Nephron (organoid): ENCODE data around the gene OR6C70.
A peak's percentile ranks its signal among the peaks of the same experiment; 100 is the strongest.
"Not testable (repeated sequence)": the region's sequence is repeated elsewhere in the genome, so short reads cannot be mapped to it uniquely, and the experiment has no call there.

Source experiments
- H3K27ac Mint-ChIP-seq, 3 experiments: 2 replicates each; pipeline ENCODE4 v1.8.0; 2020; ENCODE audit warnings: mixed read lengths in 3 of 3, mild to moderate bottlenecking in 2 of 3, moderate library complexity in 1 of 3
- H3K27me3 Mint-ChIP-seq: 2 replicates; pipeline ENCODE4 v1.8.0; 2021; ENCODE audit warnings: low read depth, mild to moderate bottlenecking, moderate library complexity, mixed read lengths
- H3K36me3 Mint-ChIP-seq: 2 replicates; pipeline ENCODE4 v1.8.0; 2020; ENCODE audit warnings: low read depth, mixed read lengths
- H3K4me1 Mint-ChIP-seq: 2 replicates; pipeline ENCODE4 v1.8.0; 2020; ENCODE audit warnings: mixed read lengths
- H3K4me3 Mint-ChIP-seq, 3 experiments: 2 replicates each; pipeline ENCODE4 v1.8.0; 2020; ENCODE audit warnings: mild to moderate bottlenecking in 3 of 3, mixed read lengths in 3 of 3, moderate library complexity in 2 of 3
- H3K9me3 Mint-ChIP-seq: 2 replicates; pipeline ENCODE4 v1.8.0; 2020; ENCODE audit warnings: mixed read lengths
- TF ChIP-seq, protein P1 (sequence below), 3 experiments: fragments of 200-600 bp; sonication (generic); IDR thresholded peaks; one replicate each; pipeline ENCODE4 v1.5.0; 2021; ENCODE audit warnings: antibody characterized with exemption in 3 of 3; ENCODE audit not compliant: unreplicated experiment in 3 of 3

OR6C70 gene

DNA sequence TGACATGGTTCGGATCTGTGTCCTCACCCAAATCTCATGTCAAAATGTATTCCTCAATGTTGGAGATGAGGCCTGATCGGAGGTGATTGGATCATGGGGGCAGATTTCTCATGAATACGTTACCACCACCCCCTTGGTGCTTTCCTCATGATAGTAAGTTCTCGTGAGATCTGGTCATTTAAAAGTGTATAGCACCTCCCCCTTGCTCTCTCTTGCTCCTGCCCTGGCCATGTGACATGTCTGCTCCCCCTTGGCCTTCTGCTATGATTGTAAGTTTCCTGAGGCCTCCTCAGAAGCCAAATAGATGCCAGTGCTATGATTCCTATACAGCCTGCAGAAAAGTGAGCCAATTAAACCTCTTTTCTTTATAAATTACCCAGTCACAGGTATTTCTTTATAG lies 29.3 kb upstream of the OR6C70 start:
- peaks cover 6% of the 10 kb centered on the region for H3K4me1 Mint-ChIP-seq
- H3K4me3 Mint-ChIP-seq, result no peak overlapping the region
- H3K9me3 Mint-ChIP-seq, result no peaks in the 10 kb centered on the region
- TF ChIP-seq, protein P1, sequence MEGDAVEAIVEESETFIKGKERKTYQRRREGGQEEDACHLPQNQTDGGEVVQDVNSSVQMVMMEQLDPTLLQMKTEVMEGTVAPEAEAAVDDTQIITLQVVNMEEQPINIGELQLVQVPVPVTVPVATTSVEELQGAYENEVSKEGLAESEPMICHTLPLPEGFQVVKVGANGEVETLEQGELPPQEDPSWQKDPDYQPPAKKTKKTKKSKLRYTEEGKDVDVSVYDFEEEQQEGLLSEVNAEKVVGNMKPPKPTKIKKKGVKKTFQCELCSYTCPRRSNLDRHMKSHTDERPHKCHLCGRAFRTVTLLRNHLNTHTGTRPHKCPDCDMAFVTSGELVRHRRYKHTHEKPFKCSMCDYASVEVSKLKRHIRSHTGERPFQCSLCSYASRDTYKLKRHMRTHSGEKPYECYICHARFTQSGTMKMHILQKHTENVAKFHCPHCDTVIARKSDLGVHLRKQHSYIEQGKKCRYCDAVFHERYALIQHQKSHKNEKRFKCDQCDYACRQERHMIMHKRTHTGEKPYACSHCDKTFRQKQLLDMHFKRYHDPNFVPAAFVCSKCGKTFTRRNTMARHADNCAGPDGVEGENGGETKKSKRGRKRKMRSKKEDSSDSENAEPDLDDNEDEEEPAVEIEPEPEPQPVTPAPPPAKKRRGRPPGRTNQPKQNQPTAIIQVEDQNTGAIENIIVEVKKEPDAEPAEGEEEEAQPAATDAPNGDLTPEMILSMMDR (IDR thresholded peaks at IDR 0.05; ENCODE audit: unreplicated experiment in 3 of 3), result no peak
- no peaks in the 10 kb centered on the region for H3K27me3 Mint-ChIP-seq
- no peaks in the 10 kb centered on the region for H3K36me3 Mint-ChIP-seq
- H3K27ac Mint-ChIP-seq, result peak overlapping the region; percentile 70 to 94 (median 79)

DNA sequence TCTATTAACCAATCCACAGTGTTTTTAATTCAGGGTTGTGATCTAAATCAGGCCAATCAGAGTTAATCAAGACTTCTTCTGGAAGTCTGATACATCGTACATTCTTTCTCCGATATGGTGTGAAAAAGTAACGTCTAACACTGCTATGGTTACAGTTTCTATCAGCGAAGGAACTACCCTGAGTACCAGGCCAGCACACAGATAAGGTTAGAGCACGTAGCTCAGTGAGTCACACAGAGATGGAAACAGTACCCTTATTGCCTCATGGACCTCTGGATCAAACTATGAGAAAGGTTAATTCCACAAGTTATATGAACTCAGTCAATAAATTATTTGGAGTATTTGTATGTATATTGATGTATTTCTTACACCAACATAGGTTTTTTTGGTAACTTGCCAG lies 25.6 kb upstream of the OR6C70 start:
- H3K9me3 Mint-ChIP-seq, result no peaks in the 10 kb centered on the region
- H3K27ac Mint-ChIP-seq, result no peak overlapping the region
- no peak overlapping the region for H3K4me3 Mint-ChIP-seq
- H3K27me3 Mint-ChIP-seq, result no peaks in the 10 kb centered on the region
- H3K36me3 Mint-ChIP-seq, result no peaks in the 10 kb centered on the region
- H3K4me1 Mint-ChIP-seq, result peaks cover 6% of the 10 kb centered on the region
- TF ChIP-seq, protein P1 (IDR thresholded peaks at IDR 0.05; ENCODE audit: unreplicated experiment in 3 of 3), result no peak

DNA sequence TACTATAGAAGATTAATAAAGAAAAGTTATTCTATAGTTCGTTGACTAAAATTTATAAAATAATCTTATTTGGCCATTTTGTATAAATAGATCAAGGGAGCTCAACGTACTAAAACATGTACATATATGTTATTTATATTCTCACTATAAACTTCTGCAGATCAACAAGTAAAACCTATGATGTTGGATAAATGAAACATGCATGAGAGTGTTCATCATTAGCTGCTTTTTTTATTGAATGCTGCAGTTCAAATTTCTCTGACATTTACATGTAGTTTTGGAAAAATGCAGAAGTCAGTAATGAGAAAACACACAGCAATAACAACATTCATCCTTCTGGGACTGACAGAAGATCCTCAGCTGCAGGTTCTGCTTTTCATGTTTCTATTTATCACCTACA lies 22.1 kb upstream of the OR6C70 start, which contains the start of gene OR6C68:
Gene OR6C68 (plus strand): TSS at position 301 of the 400 bp plus-strand sequence. CDS start 0 bp downstream, at position 301.
- no peaks in the 10 kb centered on the region for H3K4me1 Mint-ChIP-seq
- H3K9me3 Mint-ChIP-seq, result no peaks in the 10 kb centered on the region
- TF ChIP-seq, protein P1 (IDR thresholded peaks at IDR 0.05; ENCODE audit: unreplicated experiment in 3 of 3), result no peak
- no peaks in the 10 kb centered on the region for H3K36me3 Mint-ChIP-seq
- no peak within 1 kb of the TSS for H3K27ac Mint-ChIP-seq
- no peak within 1 kb of the TSS for H3K4me3 Mint-ChIP-seq
- no peaks in the 10 kb centered on the region for H3K27me3 Mint-ChIP-seq

DNA sequence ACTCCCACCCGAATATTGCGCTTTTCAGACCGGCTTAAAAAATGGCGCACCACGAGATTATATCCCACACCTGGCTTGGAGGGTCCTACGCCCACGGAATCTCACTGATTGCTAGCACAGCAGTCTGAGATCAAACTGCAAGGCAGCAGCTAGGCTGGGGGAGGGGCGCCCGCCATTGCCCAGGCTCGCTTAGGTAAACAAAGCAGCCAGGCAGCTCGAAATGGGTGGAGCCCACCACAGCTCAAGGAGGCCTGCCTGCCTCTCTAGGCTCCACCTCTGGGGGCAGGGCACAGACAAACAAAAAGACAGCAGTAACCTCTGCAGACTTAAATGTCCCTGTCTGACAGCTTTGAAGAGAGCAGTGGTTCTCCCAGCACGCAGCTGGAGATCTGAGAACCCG lies 14.3 kb upstream of the OR6C70 start:
- not testable (repeated sequence) for H3K27me3 Mint-ChIP-seq, H3K4me1 Mint-ChIP-seq, H3K36me3 Mint-ChIP-seq, H3K9me3 Mint-ChIP-seq, H3K27ac Mint-ChIP-seq, H3K4me3 Mint-ChIP-seq

DNA sequence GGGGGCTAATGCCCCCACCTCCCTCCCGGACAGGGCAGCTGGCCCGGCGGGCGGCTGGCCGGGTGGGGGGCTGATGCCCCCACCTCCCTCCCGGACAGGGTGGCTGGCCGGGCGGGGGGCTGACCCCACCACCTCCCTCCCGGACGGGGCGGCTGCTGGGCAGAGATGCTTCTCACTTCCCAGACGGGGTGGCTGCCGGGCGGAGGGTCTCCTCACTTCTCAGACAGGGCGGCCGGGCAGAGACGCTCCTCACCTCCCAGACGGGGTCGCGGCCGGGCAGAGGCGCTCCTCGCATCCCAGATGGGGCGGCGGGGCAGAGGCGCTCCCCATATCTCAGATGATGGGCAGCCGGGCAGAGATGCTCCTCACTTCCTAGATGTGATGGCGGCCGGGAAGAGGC lies 9.2 kb upstream of the OR6C70 start:
- not testable (repeated sequence) for H3K4me3 Mint-ChIP-seq, H3K9me3 Mint-ChIP-seq, H3K4me1 Mint-ChIP-seq, H3K36me3 Mint-ChIP-seq, H3K27me3 Mint-ChIP-seq, H3K27ac Mint-ChIP-seq

DNA sequence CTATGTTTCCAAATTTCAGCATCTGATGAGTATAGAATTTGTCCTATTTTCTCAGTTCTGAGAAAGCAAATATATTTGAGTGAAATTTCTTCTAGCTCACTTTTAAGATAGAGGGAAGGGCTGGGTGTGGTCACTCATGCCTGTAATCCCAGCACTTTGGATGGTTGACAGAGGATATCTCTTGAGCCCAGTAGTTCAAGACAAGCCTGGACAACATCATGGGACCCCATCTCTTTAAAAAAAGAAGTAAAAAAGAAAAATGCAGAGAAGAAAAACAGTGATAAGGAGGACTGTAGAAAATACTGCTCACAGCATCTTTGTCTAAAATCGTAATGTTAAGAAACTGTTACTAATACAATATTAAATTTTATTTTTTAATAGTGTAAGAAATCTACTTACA lies 2.3 kb upstream of the OR6C70 start:
- Mint-ChIP-seq H3K4me1 (no peaks in the 10 kb centered on the region), H3K4me3 (no peak overlapping the region), H3K36me3 (no peaks in the 10 kb centered on the region), H3K27ac (no peak overlapping the region), H3K9me3 (no peaks in the 10 kb centered on the region), H3K27me3 (no peaks in the 10 kb centered on the region)
- TF ChIP-seq, protein P1 (IDR thresholded peaks at IDR 0.05; ENCODE audit: unreplicated experiment in 3 of 3), result no peak

DNA sequence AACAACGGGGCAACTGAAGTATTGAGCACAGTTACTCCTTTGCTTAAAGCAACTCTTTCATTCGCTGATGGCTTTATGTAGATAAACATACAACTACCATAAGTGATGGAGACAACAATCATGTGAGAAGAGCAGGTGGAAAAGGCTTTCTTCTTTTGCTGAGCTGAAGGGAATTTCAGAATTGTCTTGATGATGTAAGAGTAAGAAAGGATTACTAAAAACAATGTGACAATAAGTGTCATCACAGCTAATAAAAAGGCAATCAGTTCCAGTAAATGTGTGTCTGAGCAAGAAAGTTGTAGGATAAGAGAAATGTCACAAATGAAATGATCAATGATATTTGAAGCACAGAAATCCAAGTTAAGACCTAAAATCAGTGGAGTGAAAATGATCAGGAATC lies 647 bp downstream of the OR6C70 start:
- H3K36me3 Mint-ChIP-seq, result no peaks in the 10 kb centered on the region
- no peaks in the 10 kb centered on the region for H3K4me1 Mint-ChIP-seq
- H3K4me3 Mint-ChIP-seq, result no peak overlapping the region
- H3K9me3 Mint-ChIP-seq, result no peaks in the 10 kb centered on the region
- H3K27me3 Mint-ChIP-seq, result no peaks in the 10 kb centered on the region
- TF ChIP-seq, protein P1 (IDR thresholded peaks at IDR 0.05; ENCODE audit: unreplicated experiment in 3 of 3), result no peak
- no peak overlapping the region for H3K27ac Mint-ChIP-seq
